A549 treated with CpdA at 1 μM for 4 hours (cell line): ENCODE results near the gene ADD3. TPM values are rescaled to one million over a fixed set of nuclear protein-coding genes. Genes with fewer than 3 reads are reported as not detected.

Experiments
- total RNA-seq: library from RNA; stranded (reverse); fragments of 200-300 nt; extraction: Qiagen RNA extraction; gene quantifications from 5 replicates; pipeline ENCODE4 v1.2.3, GENCODE V29; 2022; ENCODE audit warnings: low read depth

ADD3 gene, protein sequence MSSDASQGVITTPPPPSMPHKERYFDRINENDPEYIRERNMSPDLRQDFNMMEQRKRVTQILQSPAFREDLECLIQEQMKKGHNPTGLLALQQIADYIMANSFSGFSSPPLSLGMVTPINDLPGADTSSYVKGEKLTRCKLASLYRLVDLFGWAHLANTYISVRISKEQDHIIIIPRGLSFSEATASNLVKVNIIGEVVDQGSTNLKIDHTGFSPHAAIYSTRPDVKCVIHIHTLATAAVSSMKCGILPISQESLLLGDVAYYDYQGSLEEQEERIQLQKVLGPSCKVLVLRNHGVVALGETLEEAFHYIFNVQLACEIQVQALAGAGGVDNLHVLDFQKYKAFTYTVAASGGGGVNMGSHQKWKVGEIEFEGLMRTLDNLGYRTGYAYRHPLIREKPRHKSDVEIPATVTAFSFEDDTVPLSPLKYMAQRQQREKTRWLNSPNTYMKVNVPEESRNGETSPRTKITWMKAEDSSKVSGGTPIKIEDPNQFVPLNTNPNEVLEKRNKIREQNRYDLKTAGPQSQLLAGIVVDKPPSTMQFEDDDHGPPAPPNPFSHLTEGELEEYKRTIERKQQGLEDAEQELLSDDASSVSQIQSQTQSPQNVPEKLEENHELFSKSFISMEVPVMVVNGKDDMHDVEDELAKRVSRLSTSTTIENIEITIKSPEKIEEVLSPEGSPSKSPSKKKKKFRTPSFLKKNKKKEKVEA
- total RNA-seq, result 3.5 to 7.4 TPM (median 5.0 TPM) in 5 replicates

DNA sequence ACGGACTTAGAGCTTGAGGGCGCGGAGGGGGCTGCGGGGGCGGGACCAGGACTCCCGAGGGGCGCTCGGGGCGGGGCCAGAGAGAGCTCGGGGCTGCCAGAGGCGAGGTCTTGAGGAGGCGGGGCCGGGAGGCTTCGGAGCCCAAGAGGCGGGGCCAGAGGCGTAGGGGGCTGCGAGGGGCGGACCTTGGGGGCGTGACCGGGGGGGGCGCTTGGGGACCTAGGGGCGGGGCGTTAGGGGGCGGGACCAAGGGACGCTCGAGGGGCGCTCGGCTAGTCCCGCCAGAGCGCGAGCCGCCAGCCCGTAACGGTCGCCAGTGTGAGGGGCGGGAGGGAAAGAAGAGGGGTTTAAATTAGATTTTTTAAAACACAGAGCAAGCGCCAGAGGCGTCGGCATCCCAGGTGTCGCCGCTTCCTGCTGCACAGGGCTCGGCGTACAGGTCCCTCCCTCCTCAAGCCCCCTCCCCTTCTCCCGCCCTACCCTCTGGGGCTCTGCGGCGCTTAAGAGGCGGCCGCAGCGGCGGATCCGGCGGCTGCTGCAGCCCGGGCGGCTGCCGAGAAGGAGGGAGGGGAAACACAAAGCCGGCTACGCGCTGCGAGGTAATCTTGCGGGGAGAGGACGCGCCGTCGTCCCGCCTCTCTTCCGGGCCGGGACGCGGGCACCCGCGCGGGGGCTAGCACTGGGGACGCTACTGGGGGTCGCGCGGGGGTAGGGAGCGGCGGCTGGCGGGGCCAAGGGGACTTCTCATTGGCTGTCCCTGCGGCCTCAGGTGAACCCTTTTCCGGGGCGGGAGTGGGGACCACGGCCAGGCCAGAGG, at the start of gene ADD3:
Gene ADD3, plus strand, starts transcription at position 284 of the 817 bp plus-strand sequence. CDS start 92,670 bp downstream, outside the sequence.

Other genes with a start within 250 kb of the ADD3 start
- 32.0 to 41.8 TPM (median 36.7 TPM) in 5 replicates for gene XPNPEP1, start 84.5 kb upstream of the ADD3 start, total RNA-seq
- 4.9 to 8.1 TPM (median 7.3 TPM) in 5 replicates for gene MXI1, start 199.6 kb downstream of the ADD3 start, total RNA-seq